ENCODE results near the gene GFOD2.

DNA sequence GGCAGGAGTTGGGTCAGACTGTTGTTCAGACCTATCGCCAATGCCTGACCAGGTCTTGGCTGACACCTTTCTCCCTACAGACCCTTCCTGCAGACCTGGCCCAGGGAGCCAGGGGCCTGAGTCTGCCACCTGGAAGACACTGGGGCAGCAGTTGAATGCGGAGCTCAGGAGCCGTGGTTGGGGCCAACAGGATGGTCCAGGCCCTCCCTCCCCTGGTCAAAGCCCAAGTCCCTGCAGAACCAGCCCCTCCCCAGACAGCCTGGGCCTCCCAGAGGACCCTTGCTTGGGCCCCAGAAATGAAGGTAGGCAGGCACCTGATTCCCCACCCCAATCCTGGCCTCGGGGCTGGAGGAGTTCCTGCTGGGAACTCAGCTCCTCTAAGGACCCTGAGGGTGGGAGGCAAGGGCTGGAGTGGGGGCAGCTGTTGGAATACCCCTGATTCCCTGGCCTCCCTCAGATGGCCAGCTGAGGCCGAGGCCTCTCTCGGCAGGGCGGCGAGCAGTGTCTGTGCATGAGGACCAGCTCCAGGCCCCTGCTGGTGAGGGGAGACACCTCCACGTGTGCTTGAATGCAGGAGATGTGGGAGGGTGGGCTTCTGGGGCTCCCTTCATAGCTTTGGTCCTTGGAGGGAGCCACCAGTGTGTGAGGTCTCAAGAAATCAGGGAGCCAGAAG, 62.6 kb downstream of the GFOD2 start:
- TF ChIP-seq ARNTL (CRISPR knock-in tag; IDR thresholded peaks at IDR 0.05; ENCODE audit: borderline replicate concordance, low read depth) (no peak), ZNF70 (CRISPR knock-in tag; IDR thresholded peaks at IDR 0.05) (no peak), ISL1 (CRISPR knock-in tag; IDR thresholded peaks at IDR 0.05) (no peak)
- TF ChIP-seq, protein P1, sequence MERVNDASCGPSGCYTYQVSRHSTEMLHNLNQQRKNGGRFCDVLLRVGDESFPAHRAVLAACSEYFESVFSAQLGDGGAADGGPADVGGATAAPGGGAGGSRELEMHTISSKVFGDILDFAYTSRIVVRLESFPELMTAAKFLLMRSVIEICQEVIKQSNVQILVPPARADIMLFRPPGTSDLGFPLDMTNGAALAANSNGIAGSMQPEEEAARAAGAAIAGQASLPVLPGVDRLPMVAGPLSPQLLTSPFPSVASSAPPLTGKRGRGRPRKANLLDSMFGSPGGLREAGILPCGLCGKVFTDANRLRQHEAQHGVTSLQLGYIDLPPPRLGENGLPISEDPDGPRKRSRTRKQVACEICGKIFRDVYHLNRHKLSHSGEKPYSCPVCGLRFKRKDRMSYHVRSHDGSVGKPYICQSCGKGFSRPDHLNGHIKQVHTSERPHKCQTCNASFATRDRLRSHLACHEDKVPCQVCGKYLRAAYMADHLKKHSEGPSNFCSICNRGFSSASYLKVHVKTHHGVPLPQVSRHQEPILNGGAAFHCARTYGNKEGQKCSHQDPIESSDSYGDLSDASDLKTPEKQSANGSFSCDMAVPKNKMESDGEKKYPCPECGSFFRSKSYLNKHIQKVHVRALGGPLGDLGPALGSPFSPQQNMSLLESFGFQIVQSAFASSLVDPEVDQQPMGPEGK (CRISPR knock-in tag; IDR thresholded peaks at IDR 0.05; ENCODE audit: borderline replicate concordance): no peak
- TF ChIP-seq, protein P2, sequence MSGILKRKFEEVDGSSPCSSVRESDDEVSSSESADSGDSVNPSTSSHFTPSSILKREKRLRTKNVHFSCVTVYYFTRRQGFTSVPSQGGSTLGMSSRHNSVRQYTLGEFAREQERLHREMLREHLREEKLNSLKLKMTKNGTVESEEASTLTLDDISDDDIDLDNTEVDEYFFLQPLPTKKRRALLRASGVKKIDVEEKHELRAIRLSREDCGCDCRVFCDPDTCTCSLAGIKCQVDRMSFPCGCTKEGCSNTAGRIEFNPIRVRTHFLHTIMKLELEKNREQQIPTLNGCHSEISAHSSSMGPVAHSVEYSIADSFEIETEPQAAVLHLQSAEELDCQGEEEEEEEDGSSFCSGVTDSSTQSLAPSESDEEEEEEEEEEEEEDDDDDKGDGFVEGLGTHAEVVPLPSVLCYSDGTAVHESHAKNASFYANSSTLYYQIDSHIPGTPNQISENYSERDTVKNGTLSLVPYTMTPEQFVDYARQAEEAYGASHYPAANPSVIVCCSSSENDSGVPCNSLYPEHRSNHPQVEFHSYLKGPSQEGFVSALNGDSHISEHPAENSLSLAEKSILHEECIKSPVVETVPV (CRISPR knock-in tag; IDR thresholded peaks at IDR 0.05): no peak

Measured in SK-N-SH treated with all-trans-retinoic acid at 6 μM for 48 hours (cell line).